Measurements from ENCODE around the gene SRCIN1.
A peak's percentile ranks its signal among the peaks of the same experiment; 100 is the strongest.
"Not testable (repeated sequence)": the region's sequence is repeated elsewhere in the genome, so short reads cannot be mapped to it uniquely, and the experiment has no call there.

GRCh38 chr17:38491346-38492066 lies 114.2 kb downstream of the SRCIN1 start:
- not testable (repeated sequence) for TF ChIP-seq POLR2AphosphoS5, POLR2A (IDR thresholded peaks at IDR 0.05)
- TF ChIP-seq CTCF (IDR thresholded peaks at IDR 0.05), result peak in 1 of 2 donors; percentile 4
